GM06990 (cell line): Measurements from ENCODE around the gene CDK11B.
"Not testable (repeated sequence)": the region's sequence is repeated elsewhere in the genome, so short reads cannot be mapped to it uniquely, and the experiment has no call there.

Source experiments
- DNase-seq: peaks from one replicate; pipeline ENCODE4 v3.0.0-alpha.2; 2011; ENCODE audit not compliant: insufficient read length; ENCODE audit errors: extremely low read depth
- H3K27me3 ChIP-seq: replicated peaks from 2 replicates; pipeline ENCODE4 v1.6.0; 2011; ENCODE audit warnings: low read length; ENCODE audit not compliant: control insufficient read depth, insufficient read depth
- H3K36me3 ChIP-seq: 2 replicates; pipeline ENCODE4 v1.5.1; 2011; ENCODE audit warnings: low read length; ENCODE audit not compliant: control insufficient read depth, insufficient read depth
- H3K4me3 ChIP-seq: replicated peaks from 2 replicates; pipeline ENCODE4 v1.5.1; 2011; ENCODE audit warnings: low read depth, mild to moderate bottlenecking, control low read depth, low read length
- CTCF ChIP-seq: IDR thresholded peaks from 2 replicates; pipeline ENCODE4 v1.5.1; 2011; ENCODE audit warnings: low read length, control low read depth, mild to moderate bottlenecking, inconsistent platforms; ENCODE audit not compliant: insufficient read depth, poor library complexity, severe bottlenecking

CDK11B gene

GRCh38 chr1:1696431-1697357 lies 37.9 kb upstream of the CDK11B start:
- not testable (repeated sequence) for H3K27me3 ChIP-seq, H3K36me3 ChIP-seq, H3K4me3 ChIP-seq, DNase-seq

- H3K4me3 ChIP-seq: peak within 1 kb of the TSS; percentile 67
- peak; percentile 94 for DNase-seq
- not testable (repeated sequence) for H3K27me3 ChIP-seq, H3K36me3 ChIP-seq
Measured at GRCh38 chr1:1692714-1693647, 34.2 kb upstream of the CDK11B start, which contains the start of gene SLC35E2B. Gene SLC35E2B (minus strand): TSS chr1:1692795. CDS start chr1:1676699, 16,096 bp downstream.

- not testable (repeated sequence) for H3K36me3 ChIP-seq, H3K27me3 ChIP-seq
- H3K4me3 ChIP-seq: peak overlapping the region; percentile 67
- peak; percentile 71 for DNase-seq
Measured at GRCh38 chr1:1692324-1692713, 33.5 kb upstream of the CDK11B start.

- not testable (repeated sequence) for DNase-seq, H3K36me3 ChIP-seq, H3K27me3 ChIP-seq
- peak overlapping the region; percentile 45 for H3K4me3 ChIP-seq
Measured at GRCh38 chr1:1691443-1691842, 32.6 kb upstream of the CDK11B start.

- H3K36me3 ChIP-seq, H3K27me3 ChIP-seq, H3K4me3 ChIP-seq, DNase-seq: not testable (repeated sequence)
Measured at GRCh38 chr1:1689526-1689925, 30.7 kb upstream of the CDK11B start.

GRCh38 chr1:1687846-1688245 lies 29.0 kb upstream of the CDK11B start:
- TF ChIP-seq CTCF: no peak
- peaks cover 8% of the 10 kb centered on the region for H3K36me3 ChIP-seq
- no peak overlapping the region for H3K4me3 ChIP-seq
- H3K27me3 ChIP-seq: no peaks in the 10 kb centered on the region
- DNase-seq: no peak

- Histone ChIP-seq H3K36me3 (peaks cover 8% of the 10 kb centered on the region), H3K27me3 (no peaks in the 10 kb centered on the region), H3K4me3 (no peak overlapping the region)
- DNase-seq: no peak
- no peak for TF ChIP-seq CTCF
Measured at GRCh38 chr1:1684031-1684681, 25.4 kb upstream of the CDK11B start.
